NCI-H1092 (cell line): ENCODE measurements around the gene PLIN4.
A peak's percentile ranks its signal among the peaks of the same experiment; 100 is the strongest.
"Not testable (repeated sequence)": the region's sequence is repeated elsewhere in the genome, so short reads cannot be mapped to it uniquely, and the experiment has no call there.

Source experiments
- DNase-seq: peaks from one replicate; lab custom pipeline; 2025; lab: John Stamatoyannopoulos, UW

Gene PLIN4

GRCh38 chr19:4543842-4544647, 25.8 kb upstream of the PLIN4 start:
- no peak for DNase-seq

GRCh38 chr19:4542896-4543841, 24.9 kb upstream of the PLIN4 start:
- DNase-seq: no peak

DNA sequence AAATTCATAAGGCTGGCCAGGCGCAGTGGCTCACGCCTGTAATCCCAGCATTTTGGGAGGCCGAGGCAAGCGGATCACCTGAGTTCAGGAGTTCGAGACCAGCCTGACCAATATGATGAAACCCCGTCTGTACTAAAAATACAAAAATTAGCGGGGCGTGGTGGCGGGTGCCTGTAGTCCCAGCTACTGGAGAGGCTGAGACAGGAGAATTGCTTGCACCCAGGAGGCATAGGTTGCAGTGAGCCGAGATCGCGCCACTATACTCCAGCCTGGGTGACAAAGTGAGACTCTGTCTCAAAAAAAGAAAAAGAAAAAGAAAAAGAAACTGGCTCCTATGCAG, 23.5 kb upstream of the PLIN4 start:
- not testable (repeated sequence) for DNase-seq

DNA sequence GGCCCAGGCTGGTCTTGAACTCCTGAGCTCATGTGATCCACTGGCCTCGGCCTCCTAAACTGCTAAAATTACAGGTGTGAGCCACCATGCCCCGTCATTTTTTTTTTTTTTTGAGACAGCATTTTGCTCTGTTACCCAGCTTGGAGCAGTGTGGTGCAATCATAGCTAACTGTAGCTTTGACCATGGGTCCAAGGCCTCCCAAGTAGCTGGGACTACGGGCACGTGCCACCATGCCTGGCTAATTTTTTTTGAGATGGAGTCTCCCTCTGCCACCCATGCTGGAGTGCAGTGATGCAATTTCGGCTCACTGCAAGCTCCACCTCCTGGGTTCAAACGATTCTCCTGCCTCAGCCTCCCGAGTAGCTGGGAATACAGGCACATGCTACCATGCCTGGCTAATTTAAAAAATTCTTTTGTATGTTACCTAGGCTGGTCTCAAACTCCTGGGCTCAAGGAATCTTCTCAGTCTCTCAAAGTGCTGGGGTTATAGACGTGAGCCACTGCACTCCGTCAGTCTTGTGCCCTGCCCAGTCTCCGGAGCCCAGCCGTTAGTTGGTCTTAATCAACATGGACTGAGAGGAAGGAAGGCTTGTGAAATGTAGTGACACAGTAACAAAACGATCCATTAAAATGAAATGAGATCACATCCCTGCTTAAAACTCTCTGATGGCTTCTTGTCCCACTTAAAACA, 23.0 kb upstream of the PLIN4 start:
- DNase-seq: no peak

DNA sequence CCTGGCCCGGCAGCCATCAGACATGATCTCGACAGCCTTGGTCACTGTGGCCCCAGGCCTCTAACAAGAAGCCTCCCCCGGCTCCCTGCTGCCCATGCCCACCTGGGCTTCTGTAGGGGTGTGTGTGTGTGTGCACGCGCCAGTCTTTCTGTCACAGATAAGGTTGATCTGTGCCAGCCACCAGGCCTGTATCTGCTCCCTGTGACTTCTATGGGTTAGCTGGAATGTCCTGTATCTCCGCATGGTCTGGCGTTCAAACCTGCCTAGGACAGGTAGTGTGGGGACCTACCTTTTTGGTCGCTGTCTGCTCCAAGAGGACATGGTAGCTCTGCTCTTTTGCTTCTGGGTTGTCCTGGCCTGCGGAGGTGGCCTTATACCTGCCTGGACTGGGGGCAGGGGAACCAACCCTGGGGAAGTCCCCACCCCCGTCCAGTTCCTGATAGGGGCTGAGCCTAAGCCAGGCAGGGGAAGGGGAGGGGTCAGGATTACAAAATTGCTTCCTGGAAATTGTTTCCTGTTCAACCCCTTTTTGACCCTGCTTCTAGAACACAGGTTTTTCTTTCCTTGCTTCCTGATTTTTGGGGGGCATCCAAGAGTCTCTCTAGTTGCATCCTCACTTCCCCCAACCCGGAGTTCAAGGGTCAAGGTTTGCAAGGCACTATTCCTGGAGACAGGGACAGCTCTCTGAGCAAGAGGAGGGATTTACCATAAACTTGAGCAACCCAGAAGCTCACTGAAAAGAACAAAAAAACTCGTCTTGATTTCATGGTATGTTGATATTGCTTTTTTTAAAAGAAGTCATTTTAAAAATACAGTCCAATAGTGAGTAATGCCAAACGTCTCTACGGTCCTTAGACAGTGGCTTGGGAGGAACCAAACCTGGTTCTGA, 21.7 kb upstream of the PLIN4 start, which contains the start of gene LRG1:
Gene LRG1, minus strand, starts transcription at position 344 of the 889 bp plus-strand sequence. Its CDS starts 23 bp downstream, at position 321.
- DNase-seq: no peak

GRCh38 chr19:4539169-4539692, 20.9 kb upstream of the PLIN4 start:
- no peak for DNase-seq

- no peak for DNase-seq
Measured at GRCh38 chr19:4538601-4538954, 20.3 kb upstream of the PLIN4 start.

- DNase-seq: no peak
Measured at GRCh38 chr19:4537953-4538600, 19.8 kb upstream of the PLIN4 start.

DNA sequence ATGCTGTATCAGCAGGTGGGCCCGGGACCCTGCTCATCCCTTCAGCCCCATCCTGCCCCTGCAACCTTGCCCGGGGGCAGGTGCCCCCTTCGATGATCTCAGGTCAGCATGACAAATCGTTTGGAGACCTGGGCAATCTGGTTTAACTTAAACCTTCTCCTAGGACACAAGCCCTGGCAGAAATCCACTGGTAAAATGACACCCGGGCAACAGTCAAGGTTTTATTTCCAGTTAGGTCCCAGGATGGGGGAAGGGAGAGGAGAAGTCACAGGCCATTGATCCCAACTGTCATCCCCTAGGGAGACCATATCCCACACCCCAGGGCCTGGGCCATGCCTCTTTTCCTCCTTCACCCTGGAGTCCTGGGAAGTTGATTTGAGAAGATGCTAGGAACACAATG, 18.5 kb upstream of the PLIN4 start:
- DNase-seq: no peak

DNA sequence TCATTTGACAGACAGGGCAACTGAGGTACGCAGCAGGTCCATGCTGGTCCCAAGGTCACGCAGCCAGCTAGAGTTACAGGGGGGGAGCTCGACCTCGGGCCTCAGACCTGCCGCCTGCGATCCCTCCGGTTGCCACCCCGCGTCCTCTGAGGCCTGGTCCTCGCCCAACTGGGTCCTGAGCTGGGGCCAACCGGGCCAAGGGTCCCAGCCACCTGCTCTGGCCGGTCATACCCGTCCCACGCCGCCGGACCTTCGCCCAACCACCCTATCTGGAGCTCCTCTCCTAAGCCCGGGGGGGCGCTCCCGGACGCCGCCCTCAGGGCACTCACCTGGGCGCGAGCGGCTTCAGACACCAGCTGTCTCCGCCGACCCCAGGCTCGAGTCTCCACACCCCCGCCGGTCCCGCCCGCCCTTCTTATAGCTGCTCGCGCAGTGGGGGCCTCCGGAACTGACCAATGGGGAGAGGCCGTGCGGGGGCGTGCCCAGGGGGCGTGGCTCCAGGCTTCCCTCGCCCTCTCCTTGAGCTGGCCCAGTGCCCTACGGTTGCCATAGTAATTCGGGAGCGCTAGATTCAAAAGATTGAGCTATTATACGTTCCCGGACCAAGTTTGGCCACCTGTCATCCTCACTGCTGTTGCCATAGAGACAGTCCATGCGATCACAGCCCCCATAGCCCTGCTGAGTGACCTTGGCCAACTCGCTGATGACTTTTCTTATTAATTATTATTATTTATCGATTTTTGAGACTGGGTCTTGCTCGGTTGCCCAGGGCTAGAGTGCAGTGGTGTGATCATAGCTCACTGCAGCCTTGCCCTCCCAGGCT, 16.8 kb upstream of the PLIN4 start, which contains the start of gene PLIN5:
Gene PLIN5, minus strand, starts transcription at position 389 of the 823 bp plus-strand sequence. CDS start 1,150 bp downstream, outside the sequence.
- peak; percentile 66 for DNase-seq

DNA sequence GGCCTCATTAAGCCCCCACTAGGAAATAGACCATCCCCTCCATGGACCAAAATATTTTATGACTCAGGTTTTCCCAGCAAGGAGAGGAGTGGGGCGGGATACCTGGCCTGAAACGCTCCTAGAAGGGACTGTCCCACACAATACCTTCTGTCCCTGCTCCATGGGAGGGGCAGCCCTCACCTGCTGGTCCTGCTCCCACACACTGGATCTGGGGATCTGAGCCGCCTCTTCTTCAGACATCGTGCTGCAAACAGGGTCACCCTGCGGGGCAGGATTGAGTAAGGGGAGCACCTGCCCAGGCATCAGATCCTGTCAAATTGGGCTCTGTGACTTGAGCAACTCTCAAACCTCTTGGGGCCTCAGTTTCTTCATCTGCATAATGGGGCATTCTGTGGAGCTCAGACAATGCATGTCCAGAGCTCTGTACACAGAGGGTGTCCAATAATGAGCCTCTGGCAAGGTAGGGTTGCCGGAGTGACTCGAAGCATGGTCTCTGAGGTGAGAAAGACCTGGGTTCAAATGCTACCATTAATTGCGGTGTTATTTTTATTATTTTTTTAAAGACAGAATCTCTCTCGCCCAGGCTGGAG, 15.6 kb upstream of the PLIN4 start:
- DNase-seq: no peak

GRCh38 chr19:4533334-4533733, 15.0 kb upstream of the PLIN4 start:
- DNase-seq: no peak

DNA sequence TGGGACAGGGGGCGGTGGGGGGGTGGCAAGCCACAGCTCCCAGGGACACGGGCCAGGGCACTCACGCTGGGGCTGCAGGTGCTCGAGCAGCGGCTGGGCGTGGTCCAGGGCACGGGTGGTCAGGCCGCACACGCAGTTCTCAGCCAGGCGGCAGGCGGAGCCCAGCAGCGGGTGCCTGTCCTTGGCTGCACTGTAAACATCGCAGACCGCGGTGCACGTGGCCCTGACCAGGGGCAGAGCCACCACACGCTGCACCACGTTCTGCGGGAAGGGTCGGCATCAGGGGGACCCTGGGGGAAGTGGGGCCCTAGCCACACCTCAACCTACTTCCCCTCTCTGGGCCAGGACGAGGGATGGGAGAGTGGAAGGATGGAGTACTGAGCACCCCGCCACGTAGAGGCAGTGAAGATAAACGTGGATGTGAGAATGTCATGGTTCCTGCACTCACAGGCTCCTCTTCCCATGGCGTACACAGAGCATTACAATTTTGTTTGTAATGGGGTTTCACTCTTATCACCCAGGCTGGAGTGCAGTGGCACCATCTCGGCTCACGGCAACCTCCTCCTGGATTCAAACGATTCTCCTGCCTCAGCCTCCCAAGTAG, 13.4 kb upstream of the PLIN4 start:
- DNase-seq: no peak

- DNase-seq: no peak
Measured at GRCh38 chr19:4529924-4530522, 11.7 kb upstream of the PLIN4 start.

DNA sequence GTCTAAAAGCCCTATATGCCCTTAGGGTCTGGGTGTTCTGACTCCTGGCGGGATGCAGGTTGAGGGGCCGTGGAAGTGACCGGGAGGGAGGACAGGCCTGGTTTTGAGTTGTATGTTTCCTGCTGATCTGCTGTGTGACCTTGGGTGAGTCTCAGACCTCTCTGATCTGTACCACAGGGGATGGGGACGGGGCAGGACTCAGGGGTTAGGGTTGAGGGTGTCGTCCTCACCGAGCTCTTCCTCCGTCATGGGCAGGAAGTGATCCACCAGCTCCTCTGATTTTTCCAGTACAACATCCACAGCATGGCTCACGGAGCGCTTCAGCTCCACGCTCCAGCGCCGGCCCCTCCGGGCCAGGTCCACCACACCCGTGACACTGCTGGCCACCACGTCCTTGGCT, 10.6 kb upstream of the PLIN4 start:
- no peak for DNase-seq

DNA sequence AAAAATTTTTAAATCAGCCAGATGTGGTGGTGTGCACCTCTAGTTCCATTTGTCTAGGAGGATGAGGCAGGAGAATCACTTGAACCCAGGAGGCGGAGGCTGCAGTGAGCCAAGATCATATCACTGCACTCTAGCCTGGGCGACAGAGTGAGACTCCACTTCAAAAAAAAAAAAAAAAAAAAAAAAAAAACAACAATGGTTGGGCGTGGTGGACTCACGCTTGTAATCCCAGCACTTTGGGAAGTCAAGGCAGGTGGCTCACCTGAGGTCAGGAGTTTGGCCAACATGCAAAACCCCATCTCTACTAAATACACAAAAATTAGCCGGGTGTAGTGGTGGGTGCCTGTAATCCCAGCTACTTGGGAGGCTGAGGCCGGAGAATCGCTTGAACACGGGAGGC, 9.1 kb upstream of the PLIN4 start:
- not testable (repeated sequence) for DNase-seq

- DNase-seq: no peak
Measured at GRCh38 chr19:4525563-4526002, 7.3 kb upstream of the PLIN4 start.

DNA sequence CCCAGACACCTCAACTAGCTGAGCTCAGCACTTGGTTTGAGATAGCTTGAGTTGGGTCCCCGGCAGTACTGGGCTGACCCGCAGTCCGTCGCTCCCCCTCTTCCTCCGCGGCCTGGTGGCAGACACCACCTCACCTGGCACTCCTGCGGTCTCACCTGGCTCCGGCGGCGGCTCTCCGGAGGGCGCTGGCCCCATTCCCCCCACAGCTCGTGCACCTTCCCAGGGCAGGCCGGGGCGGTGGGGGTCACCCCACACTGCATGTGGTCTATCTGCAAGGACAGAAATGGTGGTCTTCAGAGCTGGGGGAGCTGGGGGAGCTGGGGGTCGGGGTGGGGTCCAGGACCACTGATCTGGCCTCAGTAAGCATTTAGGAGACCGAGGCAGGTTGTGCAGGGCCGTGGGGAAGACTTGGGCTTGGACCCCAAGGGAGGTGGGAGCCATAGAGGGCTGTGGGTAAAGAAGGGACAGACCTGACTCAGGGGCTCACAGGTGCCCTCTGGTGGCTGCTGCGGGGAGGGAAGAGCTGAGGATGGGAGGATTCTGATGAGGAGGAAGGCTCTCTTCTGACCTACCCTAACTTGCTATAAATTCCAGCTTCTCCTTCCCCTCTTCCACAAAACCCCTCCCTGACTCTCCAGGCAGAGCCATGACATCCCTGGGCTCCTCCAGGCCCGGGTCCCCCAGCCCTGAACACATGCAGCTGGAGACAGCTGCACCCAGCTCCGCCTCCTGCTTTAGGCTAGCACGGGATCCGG, 6.7 kb upstream of the PLIN4 start:
- no peak for DNase-seq
